Measurements from ENCODE around the gene SLC2A13.

- TF ChIP-seq POLR2A (IDR thresholded peaks at IDR 0.05) (no peak), POLR2AphosphoS5 (IDR thresholded peaks at IDR 0.05) (no peak)
- TF ChIP-seq, protein P1, sequence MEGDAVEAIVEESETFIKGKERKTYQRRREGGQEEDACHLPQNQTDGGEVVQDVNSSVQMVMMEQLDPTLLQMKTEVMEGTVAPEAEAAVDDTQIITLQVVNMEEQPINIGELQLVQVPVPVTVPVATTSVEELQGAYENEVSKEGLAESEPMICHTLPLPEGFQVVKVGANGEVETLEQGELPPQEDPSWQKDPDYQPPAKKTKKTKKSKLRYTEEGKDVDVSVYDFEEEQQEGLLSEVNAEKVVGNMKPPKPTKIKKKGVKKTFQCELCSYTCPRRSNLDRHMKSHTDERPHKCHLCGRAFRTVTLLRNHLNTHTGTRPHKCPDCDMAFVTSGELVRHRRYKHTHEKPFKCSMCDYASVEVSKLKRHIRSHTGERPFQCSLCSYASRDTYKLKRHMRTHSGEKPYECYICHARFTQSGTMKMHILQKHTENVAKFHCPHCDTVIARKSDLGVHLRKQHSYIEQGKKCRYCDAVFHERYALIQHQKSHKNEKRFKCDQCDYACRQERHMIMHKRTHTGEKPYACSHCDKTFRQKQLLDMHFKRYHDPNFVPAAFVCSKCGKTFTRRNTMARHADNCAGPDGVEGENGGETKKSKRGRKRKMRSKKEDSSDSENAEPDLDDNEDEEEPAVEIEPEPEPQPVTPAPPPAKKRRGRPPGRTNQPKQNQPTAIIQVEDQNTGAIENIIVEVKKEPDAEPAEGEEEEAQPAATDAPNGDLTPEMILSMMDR (IDR thresholded peaks at IDR 0.05 in 8 of 11, conservative IDR thresholded peaks at IDR 0.05 in 3 of 11): peak in 5 of 11 experiments; percentile 2 to 62 (median 15)
Observed at GRCh38 chr12:40107803-40108620, 2.1 kb upstream of the SLC2A13 start.
